ENCODE results near the gene SLAMF1.
"Not testable (repeated sequence)": the region's sequence is repeated elsewhere in the genome, so short reads cannot be mapped to it uniquely, and the experiment has no call there.

Gene SLAMF1

GRCh38 chr1:160563230-160563629 is 83.6 kb downstream of the SLAMF1 start:
- DNase-seq (ENCODE audit: low read depth in 2 of 2): not testable (repeated sequence)

GRCh38 chr1:160562745-160563144 is 84.1 kb downstream of the SLAMF1 start:
- DNase-seq (ENCODE audit: low read depth in 2 of 2): not testable (repeated sequence)

- DNase-seq (ENCODE audit: low read depth in 2 of 2): no peak
Observed at GRCh38 chr1:160560806-160561205, 86.0 kb downstream of the SLAMF1 start.

GRCh38 chr1:160560045-160560705 is 86.7 kb downstream of the SLAMF1 start:
- no peak for DNase-seq (ENCODE audit: low read depth in 2 of 2)

GRCh38 chr1:160559437-160559836 is 87.4 kb downstream of the SLAMF1 start:
- not testable (repeated sequence) for DNase-seq (ENCODE audit: low read depth in 2 of 2)

GRCh38 chr1:160558660-160559380 is 88.0 kb downstream of the SLAMF1 start:
- DNase-seq (ENCODE audit: low read depth in 2 of 2): no peak

All from stimulated activated CD8-positive, alpha-beta memory T cell treated with anti-CD3 and anti-CD28 coated beads, Interleukin-7, amount 100 ng/mL, for 1 hour (primary cell).